Choroid plexus epithelial cell (primary cell): ENCODE data around the gene CLBA1.

Source experiments
- DNase-seq: peaks from one replicate; pipeline ENCODE4 v3.0.0-alpha.2; 2010; ENCODE audit warnings: low read depth
- H3K4me3 ChIP-seq: 2 replicates; pipeline ENCODE4 v1.5.1; 2011; ENCODE audit warnings: low read depth, mild to moderate bottlenecking, control low read depth, low read length, moderate library complexity
- TF ChIP-seq, protein P1 (sequence below): conservative IDR thresholded peaks from 2 replicates; pipeline ENCODE4 v1.5.1; 2011; ENCODE audit warnings: low read depth, mild to moderate bottlenecking, control low read depth, inconsistent platforms, low read length, moderate library complexity

The CLBA1 gene

DNA sequence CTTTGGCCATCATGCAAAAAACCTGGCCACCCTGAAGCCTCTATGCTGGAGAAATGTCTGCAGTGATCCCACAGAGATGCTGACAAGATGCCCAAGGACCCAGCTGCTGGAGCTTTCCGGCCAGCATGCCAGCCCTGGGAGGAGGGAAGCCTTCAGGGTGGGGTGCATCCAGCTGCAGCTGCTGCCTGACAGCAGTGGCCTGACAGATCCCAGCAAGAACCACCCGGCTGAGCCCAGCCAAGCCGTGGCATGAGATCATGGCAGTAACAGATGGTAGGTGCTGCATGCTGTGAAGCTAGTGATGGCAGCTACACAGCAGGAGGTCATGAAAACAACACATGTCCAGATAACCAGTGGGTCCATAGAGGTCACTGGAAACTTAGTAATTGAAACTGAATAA, 13.8 kb downstream of the CLBA1 start:
- no peak overlapping the region for H3K4me3 ChIP-seq
- no peak for DNase-seq
- TF ChIP-seq, protein P1, sequence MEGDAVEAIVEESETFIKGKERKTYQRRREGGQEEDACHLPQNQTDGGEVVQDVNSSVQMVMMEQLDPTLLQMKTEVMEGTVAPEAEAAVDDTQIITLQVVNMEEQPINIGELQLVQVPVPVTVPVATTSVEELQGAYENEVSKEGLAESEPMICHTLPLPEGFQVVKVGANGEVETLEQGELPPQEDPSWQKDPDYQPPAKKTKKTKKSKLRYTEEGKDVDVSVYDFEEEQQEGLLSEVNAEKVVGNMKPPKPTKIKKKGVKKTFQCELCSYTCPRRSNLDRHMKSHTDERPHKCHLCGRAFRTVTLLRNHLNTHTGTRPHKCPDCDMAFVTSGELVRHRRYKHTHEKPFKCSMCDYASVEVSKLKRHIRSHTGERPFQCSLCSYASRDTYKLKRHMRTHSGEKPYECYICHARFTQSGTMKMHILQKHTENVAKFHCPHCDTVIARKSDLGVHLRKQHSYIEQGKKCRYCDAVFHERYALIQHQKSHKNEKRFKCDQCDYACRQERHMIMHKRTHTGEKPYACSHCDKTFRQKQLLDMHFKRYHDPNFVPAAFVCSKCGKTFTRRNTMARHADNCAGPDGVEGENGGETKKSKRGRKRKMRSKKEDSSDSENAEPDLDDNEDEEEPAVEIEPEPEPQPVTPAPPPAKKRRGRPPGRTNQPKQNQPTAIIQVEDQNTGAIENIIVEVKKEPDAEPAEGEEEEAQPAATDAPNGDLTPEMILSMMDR, result no peak

DNA sequence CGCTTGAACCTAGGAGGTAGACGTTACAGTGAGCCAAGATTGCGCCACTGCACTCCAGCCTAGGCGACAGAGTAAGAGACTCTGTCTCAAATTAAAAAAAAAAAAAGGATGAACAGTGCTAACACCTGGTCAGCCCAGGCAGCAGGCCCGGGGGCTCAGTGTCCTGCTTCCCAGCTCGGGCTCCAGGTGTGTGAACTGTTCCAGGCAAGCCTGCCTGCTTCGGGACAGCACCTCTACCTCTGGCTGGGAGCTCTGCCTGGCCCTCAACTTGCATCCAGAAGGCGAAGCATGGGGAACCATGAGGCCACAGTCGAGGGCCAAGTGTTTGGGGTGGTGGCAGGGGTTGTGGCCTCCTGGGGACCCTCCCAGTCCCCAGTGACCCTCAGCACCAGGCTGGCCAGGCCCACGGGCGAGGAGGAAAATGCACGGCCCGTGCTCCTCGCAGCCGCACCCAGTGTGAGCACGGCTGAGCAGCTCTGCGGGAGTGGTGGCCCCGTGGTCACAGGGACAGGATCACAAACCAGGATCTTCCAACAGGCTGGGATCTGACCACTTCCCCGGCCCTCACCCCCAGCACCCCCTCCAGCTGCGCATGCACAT, 19.8 kb downstream of the CLBA1 start:
- H3K4me3 ChIP-seq, result no peak overlapping the region
- TF ChIP-seq, protein P1, result no peak
- no peak for DNase-seq

DNA sequence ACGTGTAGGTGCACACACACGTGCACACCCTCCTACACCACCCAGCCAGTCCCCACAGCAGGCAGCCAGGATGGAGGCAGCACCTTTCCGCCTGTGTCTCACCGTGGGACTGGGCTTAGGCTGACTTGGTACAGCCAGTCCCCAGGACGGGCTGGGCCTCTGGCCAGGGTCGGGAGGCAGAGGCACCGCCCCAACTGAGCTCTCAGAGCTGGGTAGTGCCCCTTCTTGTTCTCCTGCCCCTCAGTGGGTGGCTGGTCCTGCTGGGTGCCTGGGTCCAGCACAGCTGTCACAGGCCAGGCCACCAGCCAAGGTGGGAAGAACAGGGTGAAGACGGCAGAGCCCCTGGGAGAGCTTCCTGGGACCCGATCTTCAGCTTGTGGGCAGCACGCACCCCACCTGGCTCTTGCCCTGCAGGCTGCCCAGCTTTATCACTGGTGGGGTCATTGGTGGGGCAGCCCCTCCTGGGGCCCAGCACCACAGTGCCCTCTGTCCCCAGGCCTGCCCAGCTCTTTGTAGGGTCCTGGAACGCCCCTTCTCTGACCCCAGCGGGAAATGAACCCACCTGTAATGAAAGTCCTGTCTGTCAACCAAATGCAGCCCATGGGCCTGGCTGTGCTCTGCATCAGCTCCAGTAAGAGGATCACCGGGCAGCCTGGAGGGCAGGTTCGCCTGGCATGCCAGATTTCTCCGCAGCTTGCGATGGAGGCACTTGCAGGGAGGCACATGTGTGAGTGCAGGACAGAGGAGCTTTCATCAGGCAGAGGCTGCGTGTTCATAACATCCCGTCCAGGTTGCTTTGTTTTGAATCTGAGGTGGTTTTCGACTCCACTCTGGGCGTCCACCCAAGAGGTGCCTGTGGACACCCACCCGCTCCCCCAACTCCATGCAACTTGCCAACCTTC, 20.6 kb downstream of the CLBA1 start:
- TF ChIP-seq, protein P1, result no peak
- H3K4me3 ChIP-seq, result no peak overlapping the region

DNA sequence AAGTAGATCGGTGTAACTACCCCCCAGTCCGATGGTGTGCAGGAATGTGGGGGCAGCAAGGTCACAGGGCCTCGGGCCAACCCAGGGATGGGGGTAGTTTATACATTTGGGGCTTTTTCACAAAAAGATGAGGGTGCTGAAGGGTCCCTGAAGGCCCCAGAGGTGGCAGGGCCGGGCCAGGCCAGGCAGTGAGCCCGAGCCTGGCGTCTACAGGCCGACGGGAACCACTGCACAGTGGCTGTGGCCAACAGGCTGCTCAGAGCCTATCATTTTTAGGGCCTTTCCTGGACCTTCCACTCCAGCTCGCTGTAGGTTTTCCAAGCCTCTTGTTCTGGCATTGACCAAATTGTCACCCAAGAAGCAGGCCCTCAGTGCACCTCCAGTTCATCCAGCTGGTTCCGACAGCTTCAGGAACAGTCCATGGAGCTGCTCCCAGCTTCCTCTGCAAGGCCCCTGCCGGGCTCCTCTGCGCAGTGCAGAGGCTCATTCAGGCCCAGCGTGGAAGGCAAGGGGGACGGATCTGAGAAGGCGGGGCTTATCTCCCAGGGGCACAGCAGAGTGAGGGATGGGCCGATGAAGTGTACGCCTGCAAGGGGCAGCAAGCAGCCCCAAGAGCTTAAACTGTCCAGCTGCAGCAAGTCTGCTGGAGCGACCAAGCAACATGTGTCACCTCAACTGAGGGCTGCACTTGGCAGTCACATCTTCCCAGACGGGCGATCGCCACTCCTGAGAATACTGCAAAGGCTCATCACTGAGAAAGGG, 21.4 kb downstream of the CLBA1 start:
- H3K4me3 ChIP-seq, result no peak overlapping the region
- DNase-seq, result no peak
- TF ChIP-seq, protein P1, result no peak

More for the DNA sequence above, 20.6 kb downstream of the CLBA1 start:
- DNase-seq, result no peak

DNA sequence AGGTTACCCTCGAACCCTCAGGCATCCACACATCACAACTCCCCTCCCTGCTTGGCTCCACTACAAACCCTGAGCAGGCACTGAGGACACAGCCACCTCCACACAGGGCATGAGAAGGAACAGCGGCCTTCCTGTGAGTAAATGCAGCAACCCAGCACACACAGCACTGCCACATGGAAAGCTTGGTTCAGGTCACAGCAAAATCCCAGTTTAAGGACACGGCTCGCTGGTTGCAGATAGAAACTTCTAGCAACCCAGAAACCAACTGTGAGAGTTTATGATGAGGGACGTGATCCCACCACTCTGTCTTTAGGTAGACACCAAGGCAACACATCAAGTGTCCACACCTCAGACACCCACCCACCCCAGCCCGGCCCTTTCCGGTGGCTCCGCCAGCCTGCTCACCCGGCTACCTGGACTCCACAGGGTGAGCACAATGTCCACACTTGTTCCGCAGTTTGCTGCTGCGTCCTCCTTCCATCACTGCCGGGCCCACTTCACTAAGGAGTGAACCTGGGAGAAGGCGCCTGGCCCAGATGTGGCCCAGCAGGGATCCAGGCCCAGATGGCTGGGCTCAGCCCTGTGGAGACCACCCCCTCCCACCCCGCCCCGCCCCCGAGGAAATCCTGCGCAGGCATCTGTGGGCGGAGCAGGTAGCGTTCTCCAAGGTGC, 22.1 kb downstream of the CLBA1 start:
- TF ChIP-seq, protein P1, result no peak
- H3K4me3 ChIP-seq, result no peak overlapping the region
- DNase-seq, result no peak

DNA sequence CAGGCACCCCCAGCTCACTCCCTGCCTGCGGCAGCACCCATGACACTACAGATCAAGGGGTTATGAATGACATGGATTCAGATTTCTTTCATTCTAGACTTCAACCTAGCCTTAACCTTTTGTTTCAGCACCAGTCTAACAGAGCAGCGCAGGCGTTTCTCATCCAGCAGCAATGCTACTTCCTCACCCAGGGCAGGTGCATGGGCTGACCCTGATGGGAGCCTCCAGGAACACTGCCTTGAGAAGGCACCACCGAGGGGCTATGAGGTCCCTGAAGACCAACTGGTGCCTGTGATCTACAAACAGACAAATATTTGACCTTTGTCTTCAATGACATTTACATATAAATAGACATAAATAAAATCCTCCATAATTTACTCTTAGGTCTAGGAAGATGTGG, 24.5 kb downstream of the CLBA1 start:
- H3K4me3 ChIP-seq, result no peak overlapping the region

More for the DNA sequence above, 24.5 kb downstream of the CLBA1 start:
- DNase-seq, result no peak
- TF ChIP-seq, protein P1, result no peak
